ENCODE measurements around the gene ZNF600. TPM values are rescaled to one million over a fixed set of nuclear protein-coding genes. Genes with fewer than 3 reads are reported as not detected.
A peak's percentile ranks its signal among the peaks of the same experiment; 100 is the strongest.
"Not testable (repeated sequence)": the region's sequence is repeated elsewhere in the genome, so short reads cannot be mapped to it uniquely, and the experiment has no call there.

ZNF600 gene
- total RNA-seq, 1 donor from 2014 or later, result 2.8 TPM

GRCh38 chr19:52748336-52748950 lies 38.1 kb downstream of the ZNF600 start:
- ATAC-seq (no peak), DNase-seq (ENCODE audit: missing footprints) (no peak)
- intact Hi-C loops (cut with DNase I), result loop anchor here (2.0 kb wide), 1 partner anchor 500 kb away; no protein-coding TSS in a partner anchor

- DNase-seq (ENCODE audit: missing footprints); ATAC-seq; intact Hi-C loops (cut with DNase I): not testable (repeated sequence)
These were observed 40.7 kb downstream of the ZNF600 start for GRCh38 chr19:52745919-52746318.

- DNase-seq (ENCODE audit: missing footprints) (no peak), ATAC-seq (no peak)
- intact Hi-C loops (cut with DNase I), result no loop called here
These were observed 43.5 kb downstream of the ZNF600 start for GRCh38 chr19:52743091-52743490.

GRCh38 chr19:52742516-52742915 lies 44.1 kb downstream of the ZNF600 start:
- intact Hi-C loops (cut with DNase I), result no loop called here
- ATAC-seq (no peak), DNase-seq (ENCODE audit: missing footprints) (no peak)

GRCh38 chr19:52741951-52742485 lies 44.6 kb downstream of the ZNF600 start:
- ATAC-seq (no peak), DNase-seq (ENCODE audit: missing footprints) (no peak)
- intact Hi-C loops (cut with DNase I), result no loop called here

GRCh38 chr19:52741371-52741770 lies 45.2 kb downstream of the ZNF600 start:
- ATAC-seq; DNase-seq (ENCODE audit: missing footprints); intact Hi-C loops (cut with DNase I): not testable (repeated sequence)

GRCh38 chr19:52739576-52739975 lies 47.0 kb downstream of the ZNF600 start:
- ATAC-seq (no peak), DNase-seq (ENCODE audit: missing footprints) (no peak)
- intact Hi-C loops (cut with DNase I), result loop anchor here (5.0 kb wide), 2 partner anchors 47 to 212 kb away; partner anchors contain the start of gene ZNF808

GRCh38 chr19:52735734-52736133 lies 50.9 kb downstream of the ZNF600 start:
- ATAC-seq (peak; percentile 67), DNase-seq (ENCODE audit: missing footprints) (peak; percentile 83)
- intact Hi-C loops (cut with DNase I), result loop anchor here (5.0 kb wide), 2 partner anchors 43 to 208 kb away; partner anchors contain the start of gene ZNF808

- peak; percentile 99 for ATAC-seq
- DNase-seq (ENCODE audit: missing footprints), result peak; percentile 99
- intact Hi-C loops (cut with DNase I), result loop anchor here (5.0 kb wide), 2 partner anchors 43 to 208 kb away; partner anchors contain the start of gene ZNF808
These were observed 51.5 kb downstream of the ZNF600 start, which contains the start of gene ZNF611 for GRCh38 chr19:52734893-52735661. TSS of gene ZNF611 (minus strand) at chr19:52735044. CDS start at chr19:52715894, 19,150 bp downstream.

- intact Hi-C loops (cut with DNase I), result no loop called here
- ATAC-seq (peak; percentile 6), DNase-seq (ENCODE audit: missing footprints) (peak; percentile 70)
These were observed 52.2 kb downstream of the ZNF600 start for GRCh38 chr19:52734331-52734892.

GRCh38 chr19:52726051-52726450 lies 60.5 kb downstream of the ZNF600 start:
- DNase-seq (ENCODE audit: missing footprints); intact Hi-C loops (cut with DNase I); ATAC-seq: not testable (repeated sequence)

- intact Hi-C loops (cut with DNase I), result no loop called here
- ATAC-seq, result no peak
- DNase-seq (ENCODE audit: missing footprints), result no peak
These were observed 61.0 kb downstream of the ZNF600 start for GRCh38 chr19:52725528-52725961.

GRCh38 chr19:52724701-52725514 lies 61.7 kb downstream of the ZNF600 start:
- intact Hi-C loops (cut with DNase I), result no loop called here
- DNase-seq (ENCODE audit: missing footprints), result no peak
- ATAC-seq, result no peak

GRCh38 chr19:52723907-52724598 lies 62.5 kb downstream of the ZNF600 start:
- ATAC-seq; DNase-seq (ENCODE audit: missing footprints); intact Hi-C loops (cut with DNase I): not testable (repeated sequence)

- no peak for DNase-seq (ENCODE audit: missing footprints)
- ATAC-seq, result no peak
- intact Hi-C loops (cut with DNase I), result no loop called here
These were observed 64.3 kb downstream of the ZNF600 start for GRCh38 chr19:52722062-52723003.

- intact Hi-C loops (cut with DNase I); DNase-seq (ENCODE audit: missing footprints); ATAC-seq: not testable (repeated sequence)
These were observed 66.0 kb downstream of the ZNF600 start for GRCh38 chr19:52720541-52720940.

GRCh38 chr19:52716522-52716921 lies 70.1 kb downstream of the ZNF600 start:
- ATAC-seq (no peak), DNase-seq (ENCODE audit: missing footprints) (no peak)
- intact Hi-C loops (cut with DNase I), result no loop called here

Measured in Right ventricle myocardium inferior (tissue), 1 donor.